HK-2 (cell line): ENCODE results near the gene RNF19B.
A peak's percentile ranks its signal among the peaks of the same experiment; 100 is the strongest.

Experiments
- DNase-seq: peaks from one replicate; pipeline ENCODE4 v3.0.0-alpha.2; 2018; ENCODE audit not compliant: unreplicated experiment

RNF19B gene

DNA sequence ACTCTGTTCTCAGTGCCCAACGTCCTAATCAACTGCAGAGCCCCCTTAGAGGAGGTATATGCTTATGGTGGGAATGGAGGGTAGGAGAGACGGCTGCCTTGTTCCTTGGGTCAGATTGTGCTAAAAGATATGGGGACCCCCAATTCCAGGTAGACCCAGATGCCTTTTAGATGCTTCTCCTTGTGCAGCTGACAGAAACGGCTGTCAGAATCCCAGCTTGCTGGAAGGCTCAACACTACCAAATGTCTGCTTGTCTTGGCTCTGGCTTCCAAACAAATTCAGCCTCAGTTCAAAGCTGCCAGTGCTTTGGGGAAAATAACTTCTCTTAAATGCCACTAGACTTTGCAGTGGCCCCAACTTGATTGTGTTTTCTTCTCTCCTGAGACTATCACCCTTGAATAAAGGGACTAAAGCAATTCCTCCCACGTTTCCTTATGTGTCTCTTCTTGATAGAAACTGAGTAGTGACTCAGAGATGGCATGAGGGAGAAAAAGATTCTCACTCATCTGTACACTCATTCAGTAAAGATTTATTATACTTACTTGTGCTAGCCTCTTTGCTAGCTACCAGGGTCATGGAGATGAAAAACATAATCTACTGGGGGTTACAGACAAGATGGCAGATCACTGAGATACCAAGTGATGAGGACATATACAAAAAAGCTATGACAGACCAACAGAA is 3.4 kb upstream of the RNF19B start:
- DNase-seq: no peak

DNA sequence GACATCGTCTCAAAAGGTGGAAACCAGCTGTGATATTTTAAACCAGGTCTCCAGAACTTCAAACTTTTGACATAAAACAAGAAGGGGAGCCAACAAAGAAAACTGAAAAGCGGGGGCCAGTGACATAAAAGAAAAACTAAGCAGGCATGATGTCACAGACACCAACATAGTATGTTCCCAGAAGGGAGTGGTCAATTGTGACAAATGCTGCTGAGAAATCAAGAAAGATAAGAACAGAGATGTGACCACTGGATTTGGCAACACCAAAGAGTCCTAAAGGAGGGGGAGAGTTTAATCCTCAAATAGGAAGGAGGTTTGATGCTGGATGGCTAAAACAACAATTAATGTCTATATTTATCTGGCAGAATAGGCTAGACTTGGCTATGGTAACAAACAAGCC is 2.3 kb upstream of the RNF19B start:
- no peak for DNase-seq

DNA sequence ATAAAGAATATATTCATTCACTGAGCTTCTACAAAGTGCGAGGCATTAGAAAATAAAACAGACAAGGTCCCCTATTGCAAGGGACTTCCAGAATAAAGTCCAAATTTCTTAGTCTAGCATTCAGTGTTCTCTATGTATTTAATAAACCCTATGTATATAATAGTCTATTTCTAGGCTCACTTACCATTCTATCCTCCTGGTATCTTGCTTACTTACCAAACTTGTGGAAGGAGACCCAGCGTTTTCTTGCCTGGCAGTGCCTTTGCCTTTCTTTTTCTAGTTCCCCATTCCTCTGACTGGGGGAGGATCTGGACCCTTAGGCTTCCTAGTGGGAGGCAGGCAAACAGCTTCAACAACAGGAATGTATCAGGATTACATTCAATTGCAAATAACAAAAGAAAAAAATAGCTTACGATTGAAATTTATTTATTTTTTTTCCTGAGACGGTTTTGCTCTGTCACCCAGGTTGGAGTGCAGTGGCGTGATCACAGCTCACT is 690 bp upstream of the RNF19B start:
- no peak for DNase-seq

DNA sequence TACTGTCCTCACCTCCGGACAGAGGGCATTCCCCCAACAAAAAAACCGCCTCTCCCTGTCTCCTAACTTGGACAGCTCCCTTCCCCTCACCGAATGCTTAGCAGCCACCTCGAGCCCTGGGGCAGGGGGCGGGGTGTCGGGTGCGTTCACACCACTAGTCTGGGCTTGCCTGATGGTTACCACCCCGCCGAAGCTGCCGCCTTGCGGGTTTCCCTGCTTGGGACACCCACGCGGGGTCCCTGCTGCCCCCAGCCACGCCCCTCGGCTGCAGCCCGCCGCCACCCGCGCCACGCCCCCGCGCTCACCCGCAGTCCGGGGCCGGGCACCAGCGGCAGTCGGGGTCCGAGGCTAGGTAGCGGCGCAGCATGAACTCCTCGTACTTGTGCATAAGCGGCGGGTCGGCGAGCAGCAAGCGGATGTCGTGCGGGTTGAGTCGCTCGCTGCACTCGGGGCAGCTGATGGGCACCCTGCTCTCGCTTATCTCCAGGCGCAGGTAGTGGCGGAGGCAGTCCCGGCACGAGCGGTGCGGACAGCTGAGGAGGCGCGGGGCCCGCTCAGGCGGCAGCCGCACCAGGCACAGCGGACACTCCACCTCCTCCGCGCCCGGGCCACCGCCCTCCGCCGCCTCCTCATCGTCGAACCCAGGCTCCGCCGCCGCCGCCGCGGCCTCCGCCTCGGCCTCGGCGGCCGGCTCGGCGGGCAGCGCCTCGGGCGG is 706 bp downstream of the RNF19B start:
- DNase-seq: peak; percentile 64

DNA sequence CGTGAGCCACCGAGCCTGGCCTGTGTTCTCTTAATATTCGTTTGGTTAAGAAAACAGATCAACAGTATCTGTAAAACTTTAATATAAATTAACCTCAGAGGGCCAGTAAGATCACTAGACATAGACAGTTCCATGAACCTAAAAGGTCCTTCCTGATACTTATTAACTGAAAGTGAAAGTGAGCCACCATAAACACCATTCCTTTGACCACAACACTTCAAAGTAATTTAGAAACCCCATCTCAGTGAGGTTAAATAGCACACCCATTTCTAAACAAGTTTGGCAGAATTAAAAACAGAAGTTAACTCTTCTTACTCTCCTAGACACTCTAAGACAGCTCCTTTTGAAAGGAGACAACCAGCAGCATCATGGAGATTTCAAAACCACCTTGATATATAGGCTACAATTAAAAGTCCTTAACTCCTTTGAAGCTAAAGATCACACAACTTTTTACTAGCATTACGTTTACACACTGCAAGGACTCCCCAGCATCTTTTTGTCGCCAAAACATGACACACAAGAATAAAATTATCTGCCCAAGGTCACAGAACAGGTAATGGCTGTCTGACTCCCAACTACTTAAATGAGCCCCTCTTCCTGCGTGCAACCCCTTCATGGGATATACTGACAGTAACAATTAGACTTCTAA is 2.2 kb downstream of the RNF19B start:
- DNase-seq: no peak

DNA sequence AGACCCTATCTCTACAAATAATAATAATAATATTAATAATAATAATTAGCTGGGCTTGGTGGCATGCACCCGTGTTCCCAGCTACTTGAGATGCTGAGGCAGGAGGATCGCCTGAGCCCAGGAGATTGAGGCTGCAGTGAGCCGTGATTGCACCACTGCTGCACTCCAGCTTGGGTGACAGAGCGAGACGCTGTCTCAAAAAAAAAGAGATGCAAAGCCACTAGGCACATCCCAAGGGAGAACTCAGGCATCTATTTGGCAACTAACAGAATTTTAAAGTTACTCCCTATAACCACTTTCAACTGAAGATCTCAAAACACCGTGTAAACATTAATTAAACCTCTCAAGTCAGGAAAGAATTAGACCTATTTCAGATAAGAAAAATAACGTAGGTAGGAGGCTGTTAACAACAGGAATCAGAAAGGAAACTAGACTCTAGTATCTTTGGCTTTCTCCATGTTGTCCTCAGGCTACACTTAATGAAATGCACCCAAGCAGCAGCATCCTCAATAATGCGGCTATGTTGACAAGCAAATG is 3.7 kb downstream of the RNF19B start:
- no peak for DNase-seq

- no peak for DNase-seq
These were observed 4.3 kb downstream of the RNF19B start for GRCh38 chr1:32960342-32960741.

DNA sequence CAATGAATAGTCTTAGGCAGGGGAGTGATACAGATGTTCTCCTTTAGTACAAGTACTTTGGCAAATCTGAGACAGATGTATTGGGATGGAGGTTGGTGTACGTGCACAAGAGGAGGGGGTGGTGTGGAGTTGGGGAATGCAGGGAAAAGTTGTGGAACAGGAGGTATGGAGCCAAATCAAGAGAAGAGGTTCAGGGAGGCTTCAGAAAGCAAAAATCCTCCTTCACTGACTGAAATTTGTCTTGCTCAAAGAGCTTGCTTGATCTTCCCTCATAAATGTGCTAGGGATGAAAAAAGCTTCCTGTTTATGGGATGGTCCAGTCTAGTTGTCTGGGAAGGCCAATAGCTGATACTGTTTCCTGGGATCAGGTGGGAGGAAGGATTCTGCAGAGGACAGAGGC is 5.8 kb downstream of the RNF19B start:
- no peak for DNase-seq

DNA sequence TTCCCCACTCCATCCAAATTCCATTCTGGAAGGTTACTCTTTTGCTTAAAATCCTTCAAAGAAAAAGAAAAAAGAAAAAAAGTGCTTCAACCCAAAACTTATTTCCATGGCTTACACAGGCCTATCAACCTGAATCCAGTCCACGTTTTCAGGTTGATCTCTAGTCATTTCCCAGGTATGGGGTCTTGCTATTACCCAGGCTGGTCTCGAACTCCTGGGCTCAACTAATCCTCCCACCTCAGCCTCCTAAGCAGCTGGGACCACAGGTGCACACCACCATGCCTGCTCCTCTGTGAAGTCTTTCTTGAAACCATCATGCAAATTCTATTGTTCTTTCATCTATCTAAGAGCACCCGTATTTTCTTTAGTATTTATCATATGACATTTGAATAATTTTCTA is 7.6 kb downstream of the RNF19B start:
- no peak for DNase-seq

GRCh38 chr1:32954168-32954567 is 10.4 kb downstream of the RNF19B start:
- no peak for DNase-seq

- no peak for DNase-seq
These were observed 11.1 kb downstream of the RNF19B start for GRCh38 chr1:32953495-32953894.

DNA sequence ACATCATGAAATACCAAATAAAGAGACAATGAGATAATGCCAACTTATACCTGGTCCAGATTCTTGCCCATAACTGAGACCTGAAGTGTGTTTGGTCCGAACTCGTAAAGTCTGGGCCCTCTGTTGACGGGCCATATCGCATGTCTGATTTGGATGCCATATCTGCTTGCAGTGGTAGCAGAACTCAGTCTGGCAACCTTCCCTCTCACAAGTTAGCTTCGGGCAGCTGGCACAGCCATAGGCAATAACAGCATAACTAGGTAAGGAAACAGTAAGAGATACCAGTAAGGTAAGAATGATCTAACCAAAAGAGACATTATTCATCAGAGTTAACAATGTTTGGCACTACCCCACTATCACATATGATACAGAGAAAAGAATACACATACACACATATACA is 15.1 kb downstream of the RNF19B start:
- no peak for DNase-seq

DNA sequence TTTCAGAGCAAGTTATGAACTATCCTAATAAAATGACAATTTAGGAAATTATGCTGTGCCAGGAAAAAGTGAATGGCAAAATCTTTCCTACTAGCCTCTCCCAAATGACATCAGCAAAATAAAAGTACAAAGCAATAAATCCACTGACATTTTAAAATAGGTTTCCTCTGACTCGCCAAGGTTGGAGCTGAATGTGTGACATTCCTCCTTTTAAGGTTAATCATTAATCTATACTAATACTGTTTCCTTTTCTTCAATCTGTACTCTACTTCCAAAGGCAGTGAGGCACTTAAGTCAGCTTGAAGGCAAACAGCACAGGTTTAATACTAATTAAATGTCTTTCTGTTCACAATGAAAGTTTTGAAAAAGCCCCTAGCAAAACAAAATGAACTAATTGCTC is 15.7 kb downstream of the RNF19B start:
- no peak for DNase-seq

DNA sequence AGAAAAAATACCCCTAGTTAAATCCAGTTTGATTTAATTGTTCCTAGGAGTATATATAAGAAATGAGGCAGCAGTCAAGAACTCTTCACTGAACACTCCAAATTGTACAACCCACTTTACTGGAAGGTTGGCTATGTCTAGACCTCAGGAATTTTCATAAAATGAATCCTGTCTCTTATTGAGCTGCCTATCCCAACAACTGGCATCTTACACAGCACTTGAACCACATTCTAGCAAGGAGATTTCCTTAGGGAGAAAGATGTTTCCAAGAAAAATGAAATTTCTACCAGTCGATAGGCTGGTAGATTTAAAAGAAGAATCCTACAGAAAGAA is 16.3 kb downstream of the RNF19B start:
- no peak for DNase-seq

- DNase-seq: no peak
These were observed 16.8 kb downstream of the RNF19B start for GRCh38 chr1:32947669-32948389.

DNA sequence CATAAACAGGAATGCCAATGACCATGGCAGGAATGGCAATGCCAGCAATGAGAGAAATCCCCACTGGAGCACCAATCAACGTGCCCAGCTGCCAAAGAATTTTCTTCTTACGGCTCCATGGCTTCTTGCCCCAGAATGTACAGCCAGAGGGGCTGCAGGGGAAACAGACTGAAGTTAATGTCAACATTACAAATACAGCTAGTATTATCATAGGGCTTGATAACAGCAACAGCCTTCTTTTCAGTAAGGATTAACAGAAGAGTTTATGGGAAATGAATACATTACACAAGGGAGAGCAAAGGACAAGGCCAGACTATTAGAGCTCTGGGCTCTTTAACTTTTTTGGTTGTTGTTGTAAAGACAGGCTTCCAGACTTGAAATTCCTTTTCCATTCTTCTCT is 18.2 kb downstream of the RNF19B start:
- DNase-seq: no peak

DNA sequence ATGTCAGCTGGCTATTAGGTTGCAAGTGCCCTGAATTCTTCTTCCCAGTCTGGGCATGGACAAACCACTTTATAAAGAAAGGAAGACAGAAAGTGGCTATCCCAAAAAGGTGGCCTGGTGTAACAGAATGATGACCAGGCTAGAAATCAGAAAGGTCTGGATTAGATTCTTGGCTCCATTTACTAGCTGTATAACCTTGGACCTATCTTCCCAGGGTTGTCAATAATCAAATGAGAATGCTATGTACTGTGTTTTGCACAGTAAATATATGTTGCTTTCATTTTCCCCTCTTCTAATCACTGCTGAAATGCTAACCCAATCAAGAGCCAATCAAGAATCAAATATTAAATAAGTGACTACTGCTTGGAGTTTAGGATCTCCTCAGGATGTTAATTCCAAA is 20.4 kb downstream of the RNF19B start:
- no peak for DNase-seq

- DNase-seq: no peak
These were observed 24.8 kb downstream of the RNF19B start for GRCh38 chr1:32939655-32940371.

DNA sequence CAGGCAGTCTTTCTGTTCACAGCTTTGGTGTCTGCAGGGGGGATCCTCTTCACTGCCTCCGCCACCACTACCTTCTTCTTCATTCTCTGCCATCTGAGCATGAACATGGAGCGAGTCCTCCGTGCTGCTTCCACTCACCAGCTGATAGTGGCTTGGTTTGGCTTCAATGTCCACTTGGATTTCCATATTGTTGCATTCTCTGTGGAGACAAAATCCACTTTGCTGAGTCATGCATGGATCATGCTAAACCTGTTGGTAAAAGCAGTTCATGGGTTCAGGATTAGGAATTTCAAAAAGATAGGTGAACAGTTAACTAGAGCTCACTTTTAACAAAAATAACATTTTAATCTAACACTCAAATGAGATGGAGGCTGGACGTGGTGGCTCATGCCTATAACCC is 27.5 kb downstream of the RNF19B start:
- DNase-seq: no peak

DNA sequence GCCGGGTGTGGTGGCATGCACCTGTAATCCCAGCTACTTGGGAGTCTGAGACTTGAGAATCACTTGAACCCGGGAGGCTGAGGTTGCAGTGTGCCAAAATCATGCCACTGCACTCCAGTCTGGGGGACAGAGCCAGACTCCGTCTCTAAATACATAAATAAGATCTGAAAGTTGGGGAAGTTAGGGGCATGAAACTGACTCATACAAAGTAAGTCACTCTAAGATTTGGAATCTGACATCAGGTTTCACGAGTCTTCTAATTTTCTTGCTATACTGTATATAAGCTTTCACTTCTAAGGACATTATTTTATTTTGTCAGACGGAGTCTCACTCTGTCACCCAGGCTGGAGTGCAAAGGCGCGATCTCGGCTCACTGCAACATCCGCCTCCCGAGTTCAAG is 30.1 kb downstream of the RNF19B start:
- DNase-seq: no peak

- DNase-seq: no peak
These were observed 30.8 kb downstream of the RNF19B start for GRCh38 chr1:32933742-32934322.
